GM23338 (cell line): ENCODE measurements around the gene DHX29. TPM values are rescaled to one million over a fixed set of nuclear protein-coding genes. Genes with fewer than 3 reads are reported as not detected.

Experiments used
- ATAC-seq: fragments of 200-7000 bp; cut with Tn5 transposase; 3 replicates; pipeline ENCODE4 v1.9.1; 2020
- DNase-seq: peaks from one replicate; pipeline ENCODE4 v3.0.0-alpha.2; 2015; ENCODE audit warnings: low spot score
- H2AFZ ChIP-seq: fragments of 200-600 bp; sonication (generic); 2 replicates; pipeline ENCODE4 v1.8.0; 2016; ENCODE audit warnings: antibody characterized with exemption, mild to moderate bottlenecking, moderate library complexity
- H3F3A ChIP-seq: fragments of 200-600 bp; sonication (generic); replicated peaks from 2 replicates; pipeline ENCODE4 v1.8.0; 2017; ENCODE audit warnings: antibody characterized with exemption, mixed run types, low read depth
- H3K27ac ChIP-seq: fragments of 200-600 bp; sonication (generic); 2 replicates; pipeline ENCODE4 v1.6.1; 2016; ENCODE audit warnings: low read depth
- H3K27me3 ChIP-seq: fragments of 200-600 bp; sonication (generic); 2 replicates; pipeline ENCODE4 v1.8.0; 2016; ENCODE audit warnings: mild to moderate bottlenecking, mixed run types, moderate library complexity; ENCODE audit not compliant: insufficient read depth
- H3K36me3 ChIP-seq: fragments of 200-600 bp; sonication (generic); 2 replicates; pipeline ENCODE4 v1.8.0; 2016; ENCODE audit warnings: mild to moderate bottlenecking; ENCODE audit not compliant: insufficient read depth
- H3K4me1 ChIP-seq: fragments of 200-600 bp; sonication (generic); 2 replicates; pipeline ENCODE4 v1.8.0; 2016; ENCODE audit warnings: mild to moderate bottlenecking, moderate library complexity; ENCODE audit not compliant: insufficient read depth
- H3K4me2 ChIP-seq: fragments of 200-600 bp; sonication (generic); 2 replicates; pipeline ENCODE4 v1.7.1; 2017; ENCODE audit warnings: mixed run types
- H3K4me3 ChIP-seq: fragments of 200-600 bp; sonication (generic); 2 replicates; pipeline ENCODE4 v1.6.1; 2016; ENCODE audit warnings: mixed run types
- H3K79me2 ChIP-seq: fragments of 200-600 bp; sonication (generic); replicated peaks from 2 replicates; pipeline ENCODE4 v1.8.0; 2017; ENCODE audit warnings: mild to moderate bottlenecking; ENCODE audit not compliant: insufficient read depth
- H3K9me2 ChIP-seq: fragments of 200-600 bp; sonication (generic); 2 replicates; pipeline ENCODE4 v1.8.0; 2017; ENCODE audit not compliant: insufficient read depth
- H4K20me1 ChIP-seq: fragments of 200-600 bp; sonication (generic); replicated peaks from 2 replicates; pipeline ENCODE4 v1.8.0; 2017; ENCODE audit warnings: mild to moderate bottlenecking; ENCODE audit not compliant: insufficient read depth
- H3K27ac Mint-ChIP-seq: 2 replicates; pipeline ENCODE4 v1.8.0; 2020; ENCODE audit warnings: inconsistent platforms, mild to moderate bottlenecking, moderate library complexity, mixed read lengths
- H3K27me3 Mint-ChIP-seq: 3 replicates; pipeline ENCODE4 v1.8.0; 2022; ENCODE audit warnings: low read depth, mild to moderate bottlenecking, moderate library complexity, mixed read lengths, inconsistent platforms; ENCODE audit not compliant: insufficient read depth, poor library complexity
- H3K36me3 Mint-ChIP-seq: 3 replicates; pipeline ENCODE4 v1.8.0; 2021; ENCODE audit warnings: low read depth, mild to moderate bottlenecking, inconsistent platforms, moderate library complexity, mixed read lengths
- H3K4me1 Mint-ChIP-seq: 3 replicates; pipeline ENCODE4 v1.8.0; 2020; ENCODE audit warnings: mild to moderate bottlenecking, inconsistent platforms, mixed read lengths
- H3K4me3 Mint-ChIP-seq: 3 replicates; pipeline ENCODE4 v1.8.0; 2021; ENCODE audit warnings: moderate library complexity, mild to moderate bottlenecking, inconsistent platforms, mixed read lengths
- H3K9me3 Mint-ChIP-seq: 3 replicates; pipeline ENCODE4 v1.8.0; 2020; ENCODE audit warnings: moderate library complexity, mild to moderate bottlenecking, inconsistent platforms, mixed read lengths
- CREB1 ChIP-seq: fragments of 250-450 bp; sonication (Bioruptor Pico); IDR thresholded peaks from 2 replicates; pipeline ENCODE4 v1.5.0; 2020; ENCODE audit warnings: low read depth, mild to moderate bottlenecking, moderate library complexity
- CTCF ChIP-seq, 2 experiments: fragments of 200-600 bp in 1 of 2; sonication (generic) in 1 of 2; conservative IDR thresholded peaks; 2 replicates each; pipeline versions ENCODE4 v1.5.1 to v1.6.1; 2016 to 2017; ENCODE audit warnings: antibody characterized with exemption in 2 of 2, low read depth in 2 of 2, mild to moderate bottlenecking in 2 of 2, moderate library complexity in 1 of 2
- EZH2 ChIP-seq: fragments of 200-600 bp; sonication (generic); IDR thresholded peaks from one replicate; pipeline ENCODE4 v1.8.0; 2017; ENCODE audit warnings: antibody characterized with exemption, mild to moderate bottlenecking, low read depth; ENCODE audit not compliant: unreplicated experiment
- EZH2phosphoT487 ChIP-seq: fragments of 200-600 bp; sonication (generic); IDR thresholded peaks from one replicate; pipeline ENCODE4 v1.8.1; 2018; ENCODE audit warnings: antibody characterized with exemption; ENCODE audit not compliant: unreplicated experiment
- JUNB ChIP-seq: IDR thresholded peaks from one replicate; pipeline ENCODE4 v1.6.1; 2016; ENCODE audit warnings: antibody characterized with exemption; ENCODE audit not compliant: unreplicated experiment
- POLR2AphosphoS5 ChIP-seq: IDR thresholded peaks from 2 replicates; pipeline ENCODE4 v1.6.1; 2016; ENCODE audit warnings: antibody characterized with exemption, low read depth
- ZNF331 ChIP-seq: fragments of 250-450 bp; sonication (Bioruptor Pico); IDR thresholded peaks from 2 replicates; pipeline ENCODE4 v1.5.0; 2020; ENCODE audit warnings: low read depth, mild to moderate bottlenecking, moderate library complexity
- ZNF462 ChIP-seq: fragments of 250-450 bp; sonication (Bioruptor Pico); IDR thresholded peaks from 2 replicates; pipeline ENCODE4 v1.5.0; 2020; ENCODE audit warnings: mild to moderate bottlenecking, moderate library complexity
- polyA plus RNA-seq: library from polyadenylated mRNA; unstranded; fragments of >200 nt; fragmentation: Nextera tagmentation; extraction: Ambion mirVana; gene quantifications from 2 replicates; pipeline ENCODE4 v1.2.1, GENCODE V29; 2016
- total RNA-seq: library from RNA; depleted of rRNA; stranded (reverse); fragments of >200 nt; shearing (Covaris generic); gene quantifications from 2 replicates; pipeline ENCODE4 v1.2.3, GENCODE V29; 2014

The DHX29 gene
- total and polyA plus RNA-seq, 2 experiments from 2014 or later: 34.6 to 137 TPM

- H3K79me2 ChIP-seq: no peaks in the 10 kb centered on the region
- H3K36me3 Mint-ChIP-seq: no peaks in the 10 kb centered on the region
- H3F3A ChIP-seq: peaks cover 8% of the 10 kb centered on the region; the same call in 1 of the 2 replicates
- H3K27ac Mint-ChIP-seq: no peak overlapping the region
- ATAC-seq (peak; percentile 83), DNase-seq (peak; percentile 83)
- H3K4me1 ChIP-seq: peaks cover 21% of the 10 kb centered on the region
- H3K4me1 Mint-ChIP-seq: peaks cover 42% of the 10 kb centered on the region
- peaks cover 22% of the 10 kb centered on the region for H4K20me1 ChIP-seq
- peaks cover 78% of the 10 kb centered on the region for H3K27me3 ChIP-seq
- H3K4me3 ChIP-seq: peak overlapping the region; percentile 71
- H3K4me2 ChIP-seq: peak overlapping the region; percentile 82
- no peaks in the 10 kb centered on the region for H3K9me2 ChIP-seq
- peaks cover 2% of the 10 kb centered on the region; the same call in 1 of the 3 replicates for H3K9me3 Mint-ChIP-seq
- H3K36me3 ChIP-seq: no peaks in the 10 kb centered on the region
- no peak for TF ChIP-seq POLR2AphosphoS5
- no peak; the same call in 1 of the 2 replicates for TF ChIP-seq CREB1
- no peak for TF ChIP-seq ZNF331 (CRISPR knock-in tag)
- peak; percentile 38 for TF ChIP-seq EZH2phosphoT487
- TF ChIP-seq JUNB: no peak
- peak; percentile 80 for TF ChIP-seq EZH2
- peak; percentile 42 to 52 for TF ChIP-seq CTCF (conservative IDR thresholded peaks at IDR 0.05; ENCODE audit: low read depth in 2 of 2)
- no peak for TF ChIP-seq ZNF462 (CRISPR knock-in tag)
- H3K27ac ChIP-seq: no peak overlapping the region
- peak overlapping the region; percentile 97 for H2AFZ ChIP-seq
- peak overlapping the region; percentile 84 for H3K4me3 Mint-ChIP-seq
- peaks cover 72% of the 10 kb centered on the region for H3K27me3 Mint-ChIP-seq
These were observed 86.9 kb downstream of the DHX29 start for GRCh38 chr5:55220433-55221185.
